GM21526 (cell line): ENCODE measurements around the gene TMEM121B.

ENCODE experiments used
- ATAC-seq: cut with Tn5 transposase; IDR thresholded peaks from one replicate; pipeline ENCODE4 v1.9.1; 2021; ENCODE audit warnings: moderate library complexity; ENCODE audit not compliant: unreplicated experiment, low FRiP score

The TMEM121B gene

GRCh38 chr22:17140022-17140421 lies 18.9 kb upstream of the TMEM121B start:
- ATAC-seq: no peak

GRCh38 chr22:17138513-17138912 lies 17.4 kb upstream of the TMEM121B start:
- ATAC-seq: no peak

GRCh38 chr22:17137861-17138425 lies 16.8 kb upstream of the TMEM121B start:
- no peak for ATAC-seq

- ATAC-seq: no peak
These were observed 16.0 kb upstream of the TMEM121B start for GRCh38 chr22:17137170-17137569.

GRCh38 chr22:17135153-17135760 lies 14.1 kb upstream of the TMEM121B start:
- ATAC-seq: no peak

- ATAC-seq: no peak
These were observed 12.0 kb upstream of the TMEM121B start for GRCh38 chr22:17133137-17133536.

- no peak for ATAC-seq
These were observed 11.0 kb upstream of the TMEM121B start for GRCh38 chr22:17132112-17132511.

GRCh38 chr22:17131686-17132085 lies 10.5 kb upstream of the TMEM121B start:
- ATAC-seq: no peak

- no peak for ATAC-seq
These were observed 9.0 kb upstream of the TMEM121B start for GRCh38 chr22:17130199-17130598.

- ATAC-seq: no peak
These were observed 388 bp downstream of the TMEM121B start for GRCh38 chr22:17120711-17121232.

- no peak for ATAC-seq
These were observed 879 bp downstream of the TMEM121B start for GRCh38 chr22:17120281-17120680.

GRCh38 chr22:17119481-17120202 lies 1.5 kb downstream of the TMEM121B start:
- ATAC-seq: no peak

- ATAC-seq: no peak
These were observed 2.8 kb downstream of the TMEM121B start for GRCh38 chr22:17118342-17118741.

GRCh38 chr22:17117890-17118289 lies 3.3 kb downstream of the TMEM121B start:
- no peak for ATAC-seq

- ATAC-seq: no peak
These were observed 3.8 kb downstream of the TMEM121B start for GRCh38 chr22:17117400-17117799.

- no peak for ATAC-seq
These were observed 4.4 kb downstream of the TMEM121B start for GRCh38 chr22:17116572-17117330.

GRCh38 chr22:17115945-17116565 lies 5.1 kb downstream of the TMEM121B start:
- no peak for ATAC-seq

- ATAC-seq: no peak
These were observed 5.9 kb downstream of the TMEM121B start for GRCh38 chr22:17115236-17115635.

- no peak for ATAC-seq
These were observed 6.3 kb downstream of the TMEM121B start for GRCh38 chr22:17114898-17115235.

- ATAC-seq: no peak
These were observed 6.8 kb downstream of the TMEM121B start for GRCh38 chr22:17114173-17114897.
